ENCODE measurements around the gene PDE4B. TPM values are rescaled to one million over a fixed set of nuclear protein-coding genes. Genes with fewer than 3 reads are reported as not detected.

The PDE4B gene
- total RNA-seq, 1 experiment from 2014 or later, result 1.4 TPM

DNA sequence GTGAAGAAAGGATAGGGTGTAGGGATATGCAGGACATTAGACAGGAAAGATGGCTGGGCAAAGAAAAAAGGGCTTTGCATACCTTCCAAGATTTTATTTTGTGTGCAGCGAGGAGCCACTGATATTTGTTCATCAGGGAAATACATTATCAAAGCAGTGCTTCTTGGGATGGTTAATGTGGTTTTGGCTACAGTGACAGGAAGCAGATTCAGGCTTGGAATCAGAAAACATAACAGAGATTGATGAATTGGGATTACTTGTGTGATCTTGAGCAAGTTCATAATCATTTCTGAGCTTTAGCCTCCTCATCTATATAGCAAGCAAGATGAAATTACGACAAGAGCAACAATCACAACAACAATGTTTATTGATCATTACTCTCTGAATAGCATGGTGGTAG is 492.1 kb downstream of the PDE4B start:
- peak overlapping the region; percentile 96 for H3K27ac ChIP-seq (ENCODE audit: low read length)
- CTCF ChIA-PET, result no interaction called here
- no peak overlapping the region for H2AFZ ChIP-seq (ENCODE audit: low read length)

DNA sequence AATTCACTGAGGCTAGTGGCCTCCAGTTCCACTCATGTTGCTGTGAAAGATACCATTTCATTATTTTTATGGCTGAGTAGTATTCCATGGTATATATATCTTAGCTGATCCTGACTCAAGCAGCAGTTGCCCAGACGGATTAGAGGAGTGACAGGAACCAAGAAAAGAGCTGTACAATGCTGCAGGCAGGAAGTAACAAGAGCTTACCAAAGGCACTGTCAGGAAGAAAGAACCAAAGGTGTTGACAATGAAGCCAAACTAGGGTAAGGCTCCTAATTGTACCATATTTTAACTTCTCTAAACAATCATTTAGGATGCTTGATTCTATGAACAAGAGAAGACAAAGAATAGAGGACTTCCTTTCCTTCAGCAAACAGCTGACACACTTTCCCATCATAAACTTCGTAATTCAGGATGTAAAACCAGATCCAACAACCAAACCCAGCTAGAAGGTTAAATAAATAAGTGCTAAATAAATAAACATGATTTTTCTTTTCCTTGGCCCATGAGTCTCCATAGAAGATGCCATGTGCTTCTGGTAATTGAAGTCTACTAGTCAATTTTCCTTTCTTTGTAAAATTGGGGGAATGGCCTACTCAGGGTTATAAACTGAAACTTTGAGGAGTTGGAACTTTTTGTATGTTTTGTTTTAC is 493.0 kb downstream of the PDE4B start:
- intact Hi-C loops (cut with micrococcal nuclease), result loop anchor here (1.0 to 2.0 kb wide), 3 partner anchors 14 to 89 kb away; no protein-coding TSS in a partner anchor
- H3K4me3 ChIP-seq (ENCODE audit: low read length), result no peak overlapping the region
- H3K9me2 ChIP-seq (replicated peaks; ENCODE audit: low read length), result no peaks in the 10 kb centered on the region
- no peaks in the 10 kb centered on the region for H3K79me2 ChIP-seq (ENCODE audit: low read length)
- peak overlapping the region; percentile 96 for H3K27ac ChIP-seq (ENCODE audit: low read length)
- H3F3A ChIP-seq (ENCODE audit: low read length, unreplicated experiment), result no peaks in the 10 kb centered on the region
- TF ChIP-seq EZH2 (IDR thresholded peaks at IDR 0.05; ENCODE audit: low read length, unreplicated experiment), result no peak
- TF ChIP-seq EZH2phosphoT487 (IDR thresholded peaks at IDR 0.05; ENCODE audit: borderline replicate concordance, low read length), result no peak
- TF ChIP-seq, protein P1, sequence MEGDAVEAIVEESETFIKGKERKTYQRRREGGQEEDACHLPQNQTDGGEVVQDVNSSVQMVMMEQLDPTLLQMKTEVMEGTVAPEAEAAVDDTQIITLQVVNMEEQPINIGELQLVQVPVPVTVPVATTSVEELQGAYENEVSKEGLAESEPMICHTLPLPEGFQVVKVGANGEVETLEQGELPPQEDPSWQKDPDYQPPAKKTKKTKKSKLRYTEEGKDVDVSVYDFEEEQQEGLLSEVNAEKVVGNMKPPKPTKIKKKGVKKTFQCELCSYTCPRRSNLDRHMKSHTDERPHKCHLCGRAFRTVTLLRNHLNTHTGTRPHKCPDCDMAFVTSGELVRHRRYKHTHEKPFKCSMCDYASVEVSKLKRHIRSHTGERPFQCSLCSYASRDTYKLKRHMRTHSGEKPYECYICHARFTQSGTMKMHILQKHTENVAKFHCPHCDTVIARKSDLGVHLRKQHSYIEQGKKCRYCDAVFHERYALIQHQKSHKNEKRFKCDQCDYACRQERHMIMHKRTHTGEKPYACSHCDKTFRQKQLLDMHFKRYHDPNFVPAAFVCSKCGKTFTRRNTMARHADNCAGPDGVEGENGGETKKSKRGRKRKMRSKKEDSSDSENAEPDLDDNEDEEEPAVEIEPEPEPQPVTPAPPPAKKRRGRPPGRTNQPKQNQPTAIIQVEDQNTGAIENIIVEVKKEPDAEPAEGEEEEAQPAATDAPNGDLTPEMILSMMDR (conservative IDR thresholded peaks at IDR 0.05; ENCODE audit: low read depth, low read length), result no peak
- H3K9ac ChIP-seq (ENCODE audit: low read length), result peak overlapping the region; percentile 75
- H4K20me1 ChIP-seq (ENCODE audit: low read length), result no peaks in the 10 kb centered on the region
- no peaks in the 10 kb centered on the region for H3K9me3 ChIP-seq (ENCODE audit: low read length)
- DNase-seq (peak; percentile 83), ATAC-seq (peak; percentile 71)
- H3K4me2 ChIP-seq (ENCODE audit: low read length), result peak overlapping the region; percentile 28
- BruUV-seq (replicated peaks), result no TSS peak
- POLR2A ChIA-PET (ENCODE audit: unreplicated experiment), result interaction anchor here (0.7 to 1.1 kb wide), 2 partner anchors 46 to 150 kb away, joined by 3 to 4 read pairs; no protein-coding TSS in a partner anchor
- H3K36me3 ChIP-seq (ENCODE audit: low read depth, low read length), result no peaks in the 10 kb centered on the region
- H3K4me1 ChIP-seq (ENCODE audit: insufficient read depth, low read length), result peaks cover 64% of the 10 kb centered on the region
- no peaks in the 10 kb centered on the region for H3K27me3 ChIP-seq (ENCODE audit: low read length)
- CTCF ChIA-PET, result no interaction called here
- peak overlapping the region; percentile 19; the same call in 1 of the 2 replicates for H2AFZ ChIP-seq (ENCODE audit: low read length)

More for the DNA sequence above, 492.1 kb downstream of the PDE4B start:
- intact Hi-C loops (cut with micrococcal nuclease), result no loop called here
- Histone ChIP-seq H3K4me3 (ENCODE audit: low read length) (no peak overlapping the region), H3K9me3 (ENCODE audit: low read length) (no peaks in the 10 kb centered on the region), H3K9me2 (replicated peaks; ENCODE audit: low read length) (no peaks in the 10 kb centered on the region), H3F3A (ENCODE audit: low read length, unreplicated experiment) (no peaks in the 10 kb centered on the region), H3K9ac (ENCODE audit: low read length) (peak overlapping the region; percentile 12; the same call in 1 of the 2 replicates), H3K79me2 (ENCODE audit: low read length) (no peaks in the 10 kb centered on the region), H3K4me1 (ENCODE audit: insufficient read depth, low read length) (peaks cover 57% of the 10 kb centered on the region), H3K27me3 (ENCODE audit: low read length) (no peaks in the 10 kb centered on the region), H3K4me2 (ENCODE audit: low read length) (no peak overlapping the region), H4K20me1 (ENCODE audit: low read length) (no peaks in the 10 kb centered on the region), H3K36me3 (ENCODE audit: low read depth, low read length) (no peaks in the 10 kb centered on the region)
- TF ChIP-seq, protein P1 (conservative IDR thresholded peaks at IDR 0.05; ENCODE audit: low read depth, low read length), result no peak
- TF ChIP-seq EZH2 (IDR thresholded peaks at IDR 0.05; ENCODE audit: low read length, unreplicated experiment), result no peak
- TF ChIP-seq EZH2phosphoT487 (IDR thresholded peaks at IDR 0.05; ENCODE audit: borderline replicate concordance, low read length), result no peak
- BruUV-seq (replicated peaks), result no TSS peak
- POLR2A ChIA-PET (ENCODE audit: unreplicated experiment), result no interaction called here
- ATAC-seq (no peak), DNase-seq (no peak)

DNA sequence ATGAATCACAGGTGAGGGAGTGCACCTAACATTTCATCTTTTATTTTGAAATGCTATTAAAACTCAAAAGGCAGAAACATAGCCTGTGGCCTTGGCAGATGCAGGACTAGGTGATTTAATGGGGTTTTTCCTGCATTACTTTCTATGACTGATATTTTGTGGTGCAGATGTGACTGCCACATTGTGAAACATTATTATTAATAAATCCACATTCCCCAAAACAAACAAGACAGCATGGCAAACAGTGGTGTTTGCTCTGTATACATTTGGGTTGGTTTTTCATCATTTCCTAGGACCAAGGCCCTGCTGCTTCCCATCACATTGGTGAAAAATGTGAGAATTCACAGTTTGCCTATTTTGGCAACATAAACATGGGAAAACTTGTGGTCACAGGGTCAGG is 493.6 kb downstream of the PDE4B start:
- ChIA-PET POLR2A (ENCODE audit: unreplicated experiment) (interaction anchor here (0.7 to 1.1 kb wide), 2 partner anchors 46 to 150 kb away, joined by 3 to 4 read pairs; no protein-coding TSS in a partner anchor), CTCF (no interaction called here)
- Histone ChIP-seq H3K9ac (ENCODE audit: low read length) (peak overlapping the region; percentile 75), H3K27me3 (ENCODE audit: low read length) (no peaks in the 10 kb centered on the region), H3K4me2 (ENCODE audit: low read length) (peak overlapping the region; percentile 16), H3K79me2 (ENCODE audit: low read length) (no peaks in the 10 kb centered on the region), H3K36me3 (ENCODE audit: low read depth, low read length) (no peaks in the 10 kb centered on the region), H4K20me1 (ENCODE audit: low read length) (no peaks in the 10 kb centered on the region), H3F3A (ENCODE audit: low read length, unreplicated experiment) (no peaks in the 10 kb centered on the region), H3K9me3 (ENCODE audit: low read length) (no peaks in the 10 kb centered on the region), H3K9me2 (replicated peaks; ENCODE audit: low read length) (no peaks in the 10 kb centered on the region), H3K4me1 (ENCODE audit: insufficient read depth, low read length) (peaks cover 69% of the 10 kb centered on the region), H3K4me3 (ENCODE audit: low read length) (no peak overlapping the region), H2AFZ (ENCODE audit: low read length) (peak overlapping the region; percentile 19; the same call in 1 of the 2 replicates), H3K27ac (ENCODE audit: low read length) (peak overlapping the region; percentile 96)
- intact Hi-C loops (cut with micrococcal nuclease), result loop anchor here (1.0 to 2.0 kb wide), 3 partner anchors 15 to 88 kb away; no protein-coding TSS in a partner anchor
- BruUV-seq (replicated peaks), result no TSS peak
- ATAC-seq (peak; percentile 74), DNase-seq (peak; percentile 81)
- TF ChIP-seq EZH2 (IDR thresholded peaks at IDR 0.05; ENCODE audit: low read length, unreplicated experiment) (no peak), EZH2phosphoT487 (IDR thresholded peaks at IDR 0.05; ENCODE audit: borderline replicate concordance, low read length) (no peak)
- TF ChIP-seq, protein P1 (conservative IDR thresholded peaks at IDR 0.05; ENCODE audit: low read depth, low read length), result no peak

Data from PC-3 (cell line).